Measurements from ENCODE around the gene SCFD2.

SCFD2 gene

GRCh38 chr4:53105313-53105712, 260.5 kb downstream of the SCFD2 start:
- TF ChIP-seq CTCF (conservative IDR thresholded peaks at IDR 0.05; ENCODE audit: low read depth) = no peak
- POLR2A ChIA-PET (ENCODE audit: low non-redundant PET) = no interaction called here
- CTCF ChIA-PET = no interaction called here
- no peak overlapping the region for H3K27ac ChIP-seq
- DNase-seq (ENCODE audit: low spot score) = no peak

- no peak overlapping the region for H3K27ac ChIP-seq
- no peak for DNase-seq (ENCODE audit: low spot score)
- TF ChIP-seq CTCF (conservative IDR thresholded peaks at IDR 0.05; ENCODE audit: low read depth) = no peak
- ChIA-PET POLR2A (ENCODE audit: low non-redundant PET) (interaction anchor here (0.6 kb wide), 1 partner anchor 12 kb away, joined by 3 read pairs; no protein-coding TSS in a partner anchor), CTCF (no interaction called here)
Observed at GRCh38 chr4:53103481-53103880, 262.4 kb downstream of the SCFD2 start.

- DNase-seq (ENCODE audit: low spot score) = peak; percentile 22
- CTCF ChIA-PET = no interaction called here
- POLR2A ChIA-PET (ENCODE audit: low non-redundant PET) = no interaction called here
- TF ChIP-seq CTCF (conservative IDR thresholded peaks at IDR 0.05; ENCODE audit: low read depth) = no peak
- H3K27ac ChIP-seq = no peak overlapping the region
Observed at GRCh38 chr4:53101191-53101581, 264.7 kb downstream of the SCFD2 start.

GRCh38 chr4:53100501-53101190, 265.2 kb downstream of the SCFD2 start:
- no peak for DNase-seq (ENCODE audit: low spot score)
- TF ChIP-seq CTCF (conservative IDR thresholded peaks at IDR 0.05; ENCODE audit: low read depth) = no peak
- ChIA-PET CTCF (interaction anchor here (0.8 kb wide), 1 partner anchor 1742 kb away, joined by 5 read pairs; no protein-coding TSS in a partner anchor), POLR2A (ENCODE audit: low non-redundant PET) (no interaction called here)
- no peak overlapping the region for H3K27ac ChIP-seq

GRCh38 chr4:53098681-53099121, 267.2 kb downstream of the SCFD2 start:
- ChIA-PET CTCF (no interaction called here), POLR2A (ENCODE audit: low non-redundant PET) (no interaction called here)
- peak; percentile 14 for DNase-seq (ENCODE audit: low spot score)
- no peak for TF ChIP-seq CTCF (conservative IDR thresholded peaks at IDR 0.05; ENCODE audit: low read depth)
- H3K27ac ChIP-seq = no peak overlapping the region

- no peak for DNase-seq (ENCODE audit: low spot score)
- TF ChIP-seq CTCF (conservative IDR thresholded peaks at IDR 0.05; ENCODE audit: low read depth) = no peak
- POLR2A ChIA-PET (ENCODE audit: low non-redundant PET) = no interaction called here
- no peak overlapping the region for H3K27ac ChIP-seq
- CTCF ChIA-PET = no interaction called here
Observed at GRCh38 chr4:53094040-53094439, 271.8 kb downstream of the SCFD2 start.

Data from RWPE1 (cell line).